SK-N-MC (cell line): ENCODE results near the gene ACTMAP.

Experiments
- EZH2 ChIP-seq: fragments of 200-600 bp; sonication (generic); IDR thresholded peaks from one replicate; pipeline ENCODE4 v1.6.1; 2017; ENCODE audit warnings: antibody characterized with exemption
- POLR2AphosphoS5 ChIP-seq: IDR thresholded peaks from 2 replicates; pipeline ENCODE4 v1.6.1; 2012; ENCODE audit warnings: mild to moderate bottlenecking, low read depth, low read length, borderline replicate concordance

DNA sequence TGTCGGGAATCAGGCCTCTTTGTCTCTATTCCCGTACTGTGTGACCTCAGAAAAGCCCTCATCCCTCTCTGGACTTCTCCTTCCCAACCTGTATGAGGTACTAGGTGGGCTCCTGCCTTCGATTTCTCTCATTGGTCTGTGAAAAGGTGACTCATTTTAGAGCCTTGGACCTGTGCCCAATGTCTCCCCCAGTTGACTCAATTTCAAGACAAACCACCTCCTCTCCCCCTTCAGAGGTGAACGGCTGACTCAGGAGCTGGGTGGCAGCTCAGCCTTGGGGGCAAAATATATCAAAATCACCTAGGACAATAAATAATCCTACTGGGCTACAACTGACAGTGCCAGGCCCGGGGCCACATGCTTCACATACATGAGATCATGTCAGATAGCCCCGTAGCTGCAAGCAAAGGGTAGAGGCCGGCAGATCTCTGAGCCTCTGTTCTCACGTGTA lies 34.2 kb downstream of the ACTMAP start:
- TF ChIP-seq EZH2 (no peak), POLR2AphosphoS5 (no peak)
